ENCODE data around the gene TRIM40.
"Not testable (repeated sequence)": the region's sequence is repeated elsewhere in the genome, so short reads cannot be mapped to it uniquely, and the experiment has no call there.

TRIM40 gene

DNA sequence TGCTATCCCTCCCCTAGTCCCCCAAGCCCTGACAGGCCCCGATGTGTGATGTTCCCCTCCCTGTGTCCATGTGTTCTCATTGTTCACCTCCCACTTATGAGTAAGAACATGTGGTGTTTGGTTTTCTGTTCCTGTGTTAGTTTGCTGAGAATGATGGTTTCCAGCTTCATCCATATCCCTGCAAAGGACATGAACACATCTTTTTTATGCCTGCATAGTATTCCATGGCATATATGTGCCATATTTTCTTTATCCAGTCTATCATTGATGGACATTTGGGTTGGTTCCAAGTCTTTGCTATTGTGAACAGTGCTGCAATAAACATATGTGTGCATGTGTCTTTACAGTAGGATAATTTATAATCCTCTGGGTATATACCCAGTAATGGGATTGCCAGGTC, 29.3 kb downstream of the TRIM40 start:
- DNase-seq = not testable (repeated sequence)

GRCh38 chr6:30167101-30167500, 31.2 kb downstream of the TRIM40 start:
- no peak for DNase-seq

DNA sequence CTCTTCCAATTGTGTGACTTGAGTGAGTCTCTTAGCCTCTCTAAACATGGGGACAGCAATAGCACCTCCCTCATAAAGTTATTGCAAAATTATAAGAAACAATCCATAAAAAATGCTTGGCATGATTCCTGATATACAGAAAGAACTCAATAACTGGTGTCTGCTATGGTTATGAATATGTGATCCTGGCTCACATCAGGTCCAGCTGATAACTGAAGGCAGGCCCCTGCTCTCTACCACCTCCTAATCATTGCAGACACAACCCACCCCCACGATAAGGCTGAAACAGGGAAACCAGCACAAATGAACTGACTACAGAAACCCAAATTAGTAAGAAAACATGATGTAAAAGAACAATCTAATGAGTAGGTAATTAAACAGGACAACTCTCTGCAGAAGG, 32.8 kb downstream of the TRIM40 start:
- DNase-seq = no peak

GRCh38 chr6:30169658-30170614, 34.0 kb downstream of the TRIM40 start:
- no peak for DNase-seq

DNA sequence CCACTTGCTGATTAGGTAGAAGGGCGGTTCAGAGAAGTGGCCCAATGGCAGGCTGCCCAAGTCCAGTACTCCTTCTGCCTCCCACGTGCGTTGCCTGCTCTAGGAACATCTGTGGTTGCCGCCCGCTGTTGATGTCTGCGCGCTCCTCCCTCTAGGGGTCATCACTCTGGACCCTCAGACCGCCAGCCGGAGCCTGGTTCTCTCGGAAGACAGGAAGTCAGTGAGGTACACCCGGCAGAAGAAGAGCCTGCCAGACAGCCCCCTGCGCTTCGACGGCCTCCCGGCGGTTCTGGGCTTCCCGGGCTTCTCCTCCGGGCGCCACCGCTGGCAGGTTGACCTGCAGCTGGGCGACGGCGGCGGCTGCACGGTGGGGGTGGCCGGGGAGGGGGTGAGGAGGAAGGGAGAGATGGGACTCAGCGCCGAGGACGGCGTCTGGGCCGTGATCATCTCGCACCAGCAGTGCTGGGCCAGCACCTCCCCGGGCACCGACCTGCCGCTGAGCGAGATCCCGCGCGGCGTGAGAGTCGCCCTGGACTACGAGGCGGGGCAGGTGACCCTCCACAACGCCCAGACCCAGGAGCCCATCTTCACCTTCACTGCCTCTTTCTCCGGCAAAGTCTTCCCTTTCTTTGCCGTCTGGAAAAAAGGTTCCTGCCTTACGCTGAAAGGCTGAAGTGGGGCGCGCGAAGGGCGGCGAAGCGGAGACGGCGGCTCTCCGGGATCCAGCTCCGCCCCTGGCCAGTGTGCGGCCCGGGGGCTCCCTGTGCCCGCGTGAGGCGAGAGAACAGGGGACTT, 35.9 kb downstream of the TRIM40 start:
- no peak for DNase-seq

DNA sequence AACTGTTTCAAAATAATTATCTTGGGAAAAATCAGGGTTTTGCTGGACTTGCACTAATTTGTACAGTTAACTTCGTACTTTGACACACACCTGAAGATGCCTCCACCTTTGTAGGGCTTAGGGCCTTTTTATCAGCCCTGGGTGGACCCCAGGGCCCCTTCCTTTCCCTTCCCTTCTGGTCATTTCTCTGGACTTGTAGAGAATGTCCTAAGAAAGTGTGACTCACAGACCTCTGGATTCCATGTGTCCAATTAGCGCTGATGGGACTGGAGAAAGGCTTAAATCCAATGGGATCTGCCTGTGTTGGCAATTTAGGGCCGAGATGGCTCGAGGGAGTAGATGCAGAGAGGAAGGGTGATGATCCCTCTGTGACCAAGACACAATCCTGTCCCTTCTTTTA, 36.7 kb downstream of the TRIM40 start:
- DNase-seq = no peak

DNA sequence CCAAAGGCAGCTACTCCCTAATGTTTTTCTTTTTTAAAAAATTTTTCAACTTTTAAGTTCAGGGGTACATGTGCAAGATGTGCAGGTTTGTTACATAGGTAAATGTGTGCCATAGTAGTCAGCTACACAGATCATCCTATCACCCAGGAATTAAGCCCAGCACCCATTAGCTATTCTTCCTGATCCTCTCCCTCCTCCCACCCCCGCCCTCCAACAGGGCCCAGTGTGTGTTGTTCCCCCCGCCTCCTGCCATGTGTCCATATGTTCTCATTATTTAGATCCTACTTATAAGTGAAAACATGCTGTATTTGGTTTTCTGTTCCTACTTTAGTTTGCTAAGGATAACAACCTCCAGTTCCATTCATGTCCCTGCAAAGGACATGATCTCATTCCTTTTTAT, 39.8 kb downstream of the TRIM40 start:
- no peak for DNase-seq

DNA sequence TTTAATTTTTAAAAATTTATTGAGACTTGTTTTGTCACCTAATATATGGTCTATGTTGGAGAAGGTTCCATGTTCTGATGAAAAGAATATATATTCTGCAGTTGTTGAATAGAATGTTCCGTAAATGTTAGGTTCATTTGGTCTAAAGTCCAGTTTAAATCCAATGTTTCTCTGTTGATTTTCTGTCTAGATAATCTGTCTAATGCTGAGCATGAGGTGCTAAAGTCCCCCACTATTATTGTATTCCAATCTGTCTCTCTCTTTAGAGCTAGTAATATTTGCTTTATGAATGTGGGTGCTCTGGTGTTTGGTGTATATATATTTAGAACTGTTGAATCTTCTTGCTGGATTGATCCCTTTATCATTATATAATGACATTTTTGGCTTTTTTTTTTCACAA, 42.9 kb downstream of the TRIM40 start:
- no peak for DNase-seq

DNA sequence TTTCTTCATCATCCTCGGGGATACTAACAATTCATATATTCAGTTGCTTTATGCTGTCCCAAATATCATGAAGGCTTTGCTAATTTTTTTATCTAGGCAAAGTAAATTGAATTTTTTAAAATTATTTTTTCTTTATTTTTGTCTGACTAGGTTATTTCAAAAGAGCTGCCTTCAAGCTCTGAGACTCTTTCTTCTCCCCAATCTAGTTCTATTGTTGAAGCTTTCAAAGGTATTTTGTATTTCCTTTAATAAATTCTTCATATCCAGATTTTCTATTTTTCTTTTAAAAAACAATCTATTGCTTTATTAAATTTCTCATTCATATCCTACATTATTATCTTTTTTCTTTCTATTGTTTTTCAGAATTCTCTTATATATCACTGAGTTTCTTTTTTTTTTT, 44.2 kb downstream of the TRIM40 start:
- DNase-seq = no peak

DNA sequence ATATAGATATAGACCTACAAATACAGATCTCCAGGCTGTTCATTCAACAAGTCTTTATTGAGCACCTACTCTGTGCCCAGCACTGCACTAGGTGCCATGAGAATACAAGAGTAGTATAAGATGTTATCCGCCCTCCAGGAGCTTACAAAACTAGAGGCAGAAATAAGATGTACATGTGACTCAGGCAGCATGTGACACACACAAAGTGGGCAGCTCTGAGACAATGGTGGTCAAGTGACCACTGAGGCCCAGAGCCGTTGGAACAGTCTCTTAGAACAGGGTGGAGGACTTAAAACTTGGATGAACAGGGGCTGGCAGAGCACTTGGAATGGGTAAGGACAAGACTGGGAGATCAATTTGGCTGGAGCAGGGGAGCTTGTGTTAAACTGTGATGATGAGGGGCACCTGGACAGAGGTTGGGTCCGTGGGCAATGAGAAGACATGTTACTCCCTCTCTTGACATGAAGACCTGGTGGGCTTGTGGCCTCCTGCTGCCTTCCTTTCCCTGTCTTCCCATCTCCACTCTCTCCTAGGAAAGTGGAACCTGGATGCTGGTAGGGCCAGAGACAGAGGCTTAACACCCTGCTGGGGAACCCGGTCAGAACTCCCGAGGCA, 48.6 kb downstream of the TRIM40 start:
- no peak for DNase-seq

DNA sequence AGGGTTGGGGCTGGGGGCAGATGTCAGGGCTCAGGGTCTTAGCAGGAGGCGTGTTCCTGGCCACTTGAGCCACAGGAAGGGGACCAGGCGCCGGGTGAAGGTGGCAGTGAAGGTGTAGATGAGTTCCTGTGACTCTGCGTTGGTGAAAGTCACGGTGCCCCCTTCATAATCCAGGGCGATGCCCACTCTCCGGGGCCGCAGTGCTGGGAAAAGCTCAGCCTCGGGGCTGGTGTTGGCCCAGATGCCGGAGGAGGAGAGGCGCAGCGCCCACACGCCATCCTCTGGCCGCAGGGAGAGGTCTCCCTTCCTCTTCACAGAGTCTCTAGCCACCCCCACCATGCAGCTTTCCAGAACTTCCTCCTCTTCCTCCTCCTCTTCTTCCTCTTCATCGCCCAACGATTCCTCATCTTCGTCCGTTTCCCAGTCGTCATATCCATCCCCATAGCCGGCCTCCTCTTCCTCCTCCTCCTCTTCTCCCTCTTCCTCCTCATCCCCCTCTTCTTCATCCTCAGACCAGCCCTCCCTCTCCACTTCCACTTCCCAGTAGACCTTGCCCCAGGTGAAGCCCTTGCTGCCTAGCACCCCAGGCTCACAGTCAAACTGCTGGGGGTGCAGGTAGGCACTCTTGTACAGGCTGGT, 50.0 kb downstream of the TRIM40 start:
- DNase-seq = no peak

DNA sequence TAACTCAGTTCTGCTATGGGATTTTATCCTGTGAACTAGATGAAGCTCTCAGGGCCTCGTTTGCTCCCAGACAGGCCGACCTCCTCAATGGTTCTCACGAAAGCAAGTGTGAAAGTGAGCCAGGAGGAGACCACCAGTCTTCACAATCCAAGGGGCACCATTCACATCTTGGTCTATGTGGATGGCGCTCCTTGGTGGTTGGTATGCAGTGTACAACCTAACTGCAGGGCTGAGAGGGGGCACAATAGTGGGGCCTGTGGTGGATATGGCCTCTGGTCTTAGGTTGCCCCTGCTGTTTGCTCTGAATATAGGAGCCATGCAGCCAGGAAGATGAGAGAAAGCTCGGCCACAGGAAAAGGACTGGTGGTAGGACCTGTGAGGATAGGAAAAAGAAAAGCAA, 52.6 kb downstream of the TRIM40 start:
- DNase-seq = no peak

DNA sequence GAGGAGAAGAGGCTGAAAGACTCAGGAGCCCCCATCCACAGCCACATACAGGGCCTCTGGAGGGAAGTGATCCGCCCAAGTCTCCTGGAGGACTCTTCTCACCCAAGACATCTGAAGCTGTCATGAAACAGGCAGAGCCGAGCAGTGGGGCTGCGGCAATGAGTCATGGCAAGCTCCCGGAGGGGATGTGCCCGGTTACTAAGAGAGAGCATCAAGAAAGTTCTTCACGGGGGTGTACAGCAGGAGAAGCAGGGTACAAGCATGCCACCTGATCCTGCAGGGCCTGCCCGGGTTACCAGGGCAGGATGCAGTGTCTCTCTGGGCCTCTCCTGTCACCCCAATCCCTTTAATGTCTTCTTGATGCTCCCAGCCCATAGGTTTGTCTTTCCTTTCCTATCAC, 56.1 kb downstream of the TRIM40 start:
- no peak for DNase-seq

DNA sequence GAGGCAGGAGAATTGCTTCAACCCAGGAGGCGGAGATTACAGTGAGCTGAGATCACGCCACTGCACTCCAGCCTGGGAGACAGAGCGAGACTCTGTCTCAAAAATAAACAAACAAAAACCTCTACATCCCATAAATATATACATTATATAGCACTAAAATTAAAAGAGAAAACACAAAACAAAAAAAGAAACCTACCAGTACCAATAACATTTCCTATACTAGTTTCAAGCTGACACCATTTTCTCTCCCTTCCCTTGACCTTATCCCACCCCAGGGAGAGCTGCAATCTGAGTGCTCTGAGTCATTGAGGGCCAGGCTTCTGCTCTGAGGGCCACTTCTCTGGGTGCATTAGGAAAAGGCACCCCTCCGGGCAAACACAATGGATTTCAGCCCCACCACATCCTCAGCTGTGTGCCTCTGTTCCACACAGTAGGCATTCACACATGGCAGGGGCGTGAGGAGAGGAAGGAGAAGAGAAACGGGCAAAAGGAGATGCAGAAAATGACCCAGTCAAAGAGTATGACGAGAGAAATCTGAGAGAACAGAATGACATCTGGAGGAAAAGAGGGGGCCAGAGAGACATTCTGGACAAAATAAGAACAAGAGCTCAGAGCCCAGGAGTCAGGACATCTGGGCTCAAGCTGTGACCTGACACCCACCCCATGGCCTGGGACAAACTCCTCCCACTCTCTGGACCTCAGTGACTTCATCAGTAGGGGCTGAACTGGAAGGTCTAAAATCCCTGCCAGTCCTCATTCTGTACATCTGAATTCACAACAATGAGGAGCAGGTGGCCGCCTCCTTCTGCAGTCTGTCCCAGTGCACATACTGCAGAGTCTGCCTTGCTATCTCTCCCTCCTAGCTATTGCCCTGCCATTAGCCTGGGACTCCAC, 59.1 kb downstream of the TRIM40 start:
- DNase-seq = no peak

DNA sequence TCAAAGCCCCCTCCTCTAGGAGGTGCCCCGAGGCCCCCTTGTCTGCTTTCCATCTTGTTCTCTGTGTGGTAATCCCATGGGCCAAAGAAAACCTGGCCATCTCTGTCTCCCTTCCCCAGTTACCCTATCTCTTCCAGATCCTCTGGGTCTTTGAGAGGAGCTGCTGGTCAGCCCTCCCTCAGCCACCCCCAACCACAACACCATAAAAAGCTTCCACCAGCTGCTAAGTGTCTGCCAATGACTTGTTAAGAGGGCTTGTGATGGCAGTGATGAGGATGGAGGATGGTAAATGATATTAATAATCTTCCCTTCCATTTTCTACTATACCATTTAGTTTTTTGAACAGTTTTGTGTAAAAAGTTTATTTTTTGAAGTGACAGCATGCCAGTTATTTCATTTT, 60.0 kb downstream of the TRIM40 start:
- no peak for DNase-seq

DNA sequence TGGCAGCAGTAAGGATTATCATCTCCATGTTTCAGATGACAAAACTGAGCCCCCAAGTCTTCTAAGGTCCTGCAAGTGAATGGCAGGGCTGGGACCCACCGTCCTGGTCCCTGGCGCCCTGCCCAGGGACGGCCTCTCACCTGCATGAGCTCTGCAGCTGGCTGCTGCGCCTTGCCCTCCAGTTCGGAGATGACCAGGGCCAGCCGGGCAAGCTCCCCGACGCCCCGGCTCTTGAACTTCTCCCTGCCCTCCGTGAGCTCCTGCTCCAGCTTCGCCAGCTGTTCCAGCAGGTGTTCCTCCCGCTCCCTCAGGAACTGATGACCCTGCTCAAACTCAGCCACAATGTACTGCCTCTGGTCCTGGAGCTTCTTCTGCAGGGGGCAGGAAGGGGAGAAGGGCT, 60.4 kb downstream of the TRIM40 start:
- DNase-seq = no peak

Measured in T-helper 9 cell (primary cell).